SH-SY5Y (cell line): ENCODE data around the gene STX7.

Experiments used
- GATA2 ChIP-seq: IDR thresholded peaks from 2 replicates; pipeline ENCODE4 v1.6.1; 2011; ENCODE audit warnings: mild to moderate bottlenecking, low read depth, low read length
- GATA3 ChIP-seq: IDR thresholded peaks from 2 replicates; pipeline ENCODE4 v1.6.1; 2011; ENCODE audit warnings: low read depth, mild to moderate bottlenecking, low read length, moderate library complexity

DNA sequence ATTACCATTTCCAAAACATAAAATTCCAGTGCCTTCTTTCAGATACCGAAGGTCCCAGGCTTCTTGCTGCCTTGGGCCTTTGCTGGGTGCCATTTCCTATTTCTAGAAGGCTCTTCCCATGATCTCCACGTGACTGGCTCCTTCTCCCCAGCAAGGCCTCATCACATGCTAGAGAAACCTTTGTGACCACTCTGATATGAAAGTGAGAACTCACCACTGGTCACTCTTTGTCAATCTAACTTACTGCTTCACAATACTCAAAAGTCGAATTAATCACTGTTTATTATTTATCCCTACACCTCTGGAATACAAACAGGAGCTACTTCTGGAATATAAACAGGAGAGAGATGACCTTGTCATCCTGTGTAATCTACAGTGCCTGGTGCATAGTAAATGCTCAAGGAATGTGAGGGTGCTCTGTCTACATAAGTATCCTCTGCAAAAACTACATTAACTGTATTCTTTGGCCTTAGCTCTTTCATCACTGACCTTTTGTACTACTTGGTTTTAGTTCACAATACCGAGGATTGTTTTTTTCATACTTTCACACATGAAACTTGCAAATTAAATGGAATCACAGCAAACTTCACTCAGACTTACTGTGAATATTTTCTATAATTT is 1.6 kb downstream of the STX7 start:
- TF ChIP-seq GATA3 (no peak), GATA2 (no peak)
